Measurements from ENCODE around the gene ARHGAP24.

ARHGAP24 gene

GRCh38 chr4:85508654-85509053 lies 33.7 kb downstream of the ARHGAP24 start:
- H2AFZ ChIP-seq (ENCODE audit: low read length): no peak overlapping the region
- no peaks in the 10 kb centered on the region for H3K9me2 ChIP-seq (replicated peaks; ENCODE audit: insufficient read depth, low read length)
- H3K79me2 ChIP-seq (ENCODE audit: low read length): no peaks in the 10 kb centered on the region
- H3K4me2 ChIP-seq (ENCODE audit: low read depth, low read length): no peak overlapping the region
- DNase-seq: no peak
- no peaks in the 10 kb centered on the region for H3F3A ChIP-seq (ENCODE audit: insufficient read depth, low read length)
- no peak overlapping the region for H3K4me3 ChIP-seq (ENCODE audit: low read length)
- no peak overlapping the region for H3K9ac ChIP-seq (ENCODE audit: low read length)
- TF ChIP-seq EZH2phosphoT487 (IDR thresholded peaks at IDR 0.05; ENCODE audit: low read length) (no peak), EZH2 (optimal IDR thresholded peaks at IDR 0.05; ENCODE audit: low read depth, low read length) (no peak)
- TF ChIP-seq, protein P1, sequence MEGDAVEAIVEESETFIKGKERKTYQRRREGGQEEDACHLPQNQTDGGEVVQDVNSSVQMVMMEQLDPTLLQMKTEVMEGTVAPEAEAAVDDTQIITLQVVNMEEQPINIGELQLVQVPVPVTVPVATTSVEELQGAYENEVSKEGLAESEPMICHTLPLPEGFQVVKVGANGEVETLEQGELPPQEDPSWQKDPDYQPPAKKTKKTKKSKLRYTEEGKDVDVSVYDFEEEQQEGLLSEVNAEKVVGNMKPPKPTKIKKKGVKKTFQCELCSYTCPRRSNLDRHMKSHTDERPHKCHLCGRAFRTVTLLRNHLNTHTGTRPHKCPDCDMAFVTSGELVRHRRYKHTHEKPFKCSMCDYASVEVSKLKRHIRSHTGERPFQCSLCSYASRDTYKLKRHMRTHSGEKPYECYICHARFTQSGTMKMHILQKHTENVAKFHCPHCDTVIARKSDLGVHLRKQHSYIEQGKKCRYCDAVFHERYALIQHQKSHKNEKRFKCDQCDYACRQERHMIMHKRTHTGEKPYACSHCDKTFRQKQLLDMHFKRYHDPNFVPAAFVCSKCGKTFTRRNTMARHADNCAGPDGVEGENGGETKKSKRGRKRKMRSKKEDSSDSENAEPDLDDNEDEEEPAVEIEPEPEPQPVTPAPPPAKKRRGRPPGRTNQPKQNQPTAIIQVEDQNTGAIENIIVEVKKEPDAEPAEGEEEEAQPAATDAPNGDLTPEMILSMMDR (IDR thresholded peaks at IDR 0.05; ENCODE audit: low read length): no peak
- no peaks in the 10 kb centered on the region for H3K9me3 ChIP-seq (replicated peaks; ENCODE audit: insufficient read depth, low read length)
- no peak overlapping the region for H3K27ac ChIP-seq (ENCODE audit: low read length)
- H3K4me1 ChIP-seq (ENCODE audit: low read length): no peaks in the 10 kb centered on the region
- no peaks in the 10 kb centered on the region for H4K20me1 ChIP-seq (ENCODE audit: insufficient read depth, low read length)
- no peaks in the 10 kb centered on the region for H3K36me3 ChIP-seq (replicated peaks; ENCODE audit: insufficient read depth, low read length)
- no peaks in the 10 kb centered on the region for H3K27me3 ChIP-seq (replicated peaks; ENCODE audit: insufficient read depth, low read length)

DNA sequence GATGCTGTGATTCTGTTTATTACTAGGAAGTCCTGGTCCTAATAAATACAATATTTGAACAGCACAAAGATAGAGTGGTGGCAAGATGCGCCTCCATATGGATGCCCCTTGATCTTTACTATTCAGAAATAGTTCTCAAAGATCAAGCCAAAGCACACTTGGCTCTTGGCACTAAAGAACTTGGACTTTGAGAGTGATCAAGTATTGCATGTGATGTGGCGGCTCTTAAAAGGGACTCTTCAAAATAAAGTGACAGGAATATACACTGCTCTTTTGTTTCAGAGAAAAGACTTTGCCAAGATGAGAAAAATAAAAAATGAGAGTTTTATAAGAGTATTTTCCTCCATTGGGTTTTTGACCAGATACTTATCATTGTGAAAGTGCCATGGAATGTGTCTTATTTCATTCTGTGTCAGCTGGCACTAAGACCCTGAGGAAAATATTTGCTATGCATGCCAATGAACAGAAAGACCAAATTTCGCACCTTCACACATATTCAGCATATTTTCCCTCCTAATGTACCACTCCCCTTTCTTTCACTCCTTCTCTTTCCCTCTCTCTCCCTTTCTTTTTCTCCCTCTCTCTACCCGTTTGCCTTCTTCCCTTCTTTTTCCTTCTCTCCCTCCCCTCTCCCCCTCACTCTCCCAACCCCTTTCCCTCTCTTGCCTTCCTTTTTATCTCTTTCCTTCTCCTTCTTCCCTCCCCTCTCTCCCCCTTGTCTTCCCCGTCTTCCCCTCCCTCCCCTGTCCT lies 35.1 kb downstream of the ARHGAP24 start:
- Histone ChIP-seq H3K36me3 (replicated peaks; ENCODE audit: insufficient read depth, low read length) (no peaks in the 10 kb centered on the region), H3K9me3 (replicated peaks; ENCODE audit: insufficient read depth, low read length) (no peaks in the 10 kb centered on the region), H3K4me3 (ENCODE audit: low read length) (no peak overlapping the region), H2AFZ (ENCODE audit: low read length) (no peak overlapping the region), H3K4me2 (ENCODE audit: low read depth, low read length) (no peak overlapping the region), H3K4me1 (ENCODE audit: low read length) (no peaks in the 10 kb centered on the region), H3K27me3 (replicated peaks; ENCODE audit: insufficient read depth, low read length) (no peaks in the 10 kb centered on the region), H3K9ac (ENCODE audit: low read length) (no peak overlapping the region), H4K20me1 (ENCODE audit: insufficient read depth, low read length) (no peaks in the 10 kb centered on the region), H3K27ac (ENCODE audit: low read length) (no peak overlapping the region), H3K9me2 (replicated peaks; ENCODE audit: insufficient read depth, low read length) (no peaks in the 10 kb centered on the region), H3K79me2 (ENCODE audit: low read length) (no peaks in the 10 kb centered on the region), H3F3A (ENCODE audit: insufficient read depth, low read length) (no peaks in the 10 kb centered on the region)
- TF ChIP-seq EZH2phosphoT487 (IDR thresholded peaks at IDR 0.05; ENCODE audit: low read length) (no peak), EZH2 (optimal IDR thresholded peaks at IDR 0.05; ENCODE audit: low read depth, low read length) (no peak)
- TF ChIP-seq, protein P1 (IDR thresholded peaks at IDR 0.05; ENCODE audit: low read length): no peak
- no peak for DNase-seq

DNA sequence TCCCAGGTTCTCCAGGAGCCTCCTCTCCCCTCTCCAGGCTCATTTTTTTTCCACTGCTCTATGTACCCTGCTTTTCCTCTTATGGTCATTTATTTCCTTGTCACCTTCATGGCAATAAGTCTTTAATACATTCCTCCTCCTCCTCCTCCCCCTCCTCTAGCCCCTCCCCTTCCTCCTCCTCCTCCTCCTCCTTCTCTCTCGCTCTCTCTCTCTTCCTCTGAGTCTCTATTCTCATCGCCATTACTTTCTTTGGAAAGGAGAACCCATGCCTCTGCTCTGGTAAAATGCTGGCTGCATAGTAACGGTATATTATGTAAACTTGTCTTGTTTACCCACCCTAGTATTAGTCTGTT lies 35.7 kb downstream of the ARHGAP24 start:
- Histone ChIP-seq H3K9me3 (replicated peaks; ENCODE audit: insufficient read depth, low read length) (no peaks in the 10 kb centered on the region), H3K4me2 (ENCODE audit: low read depth, low read length) (no peak overlapping the region), H3K9ac (ENCODE audit: low read length) (no peak overlapping the region), H3K4me1 (ENCODE audit: low read length) (no peaks in the 10 kb centered on the region), H3K4me3 (ENCODE audit: low read length) (no peak overlapping the region), H3K9me2 (replicated peaks; ENCODE audit: insufficient read depth, low read length) (no peaks in the 10 kb centered on the region), H3K27ac (ENCODE audit: low read length) (no peak overlapping the region), H3F3A (ENCODE audit: insufficient read depth, low read length) (no peaks in the 10 kb centered on the region), H4K20me1 (ENCODE audit: insufficient read depth, low read length) (no peaks in the 10 kb centered on the region), H3K79me2 (ENCODE audit: low read length) (no peaks in the 10 kb centered on the region), H2AFZ (ENCODE audit: low read length) (no peak overlapping the region), H3K27me3 (replicated peaks; ENCODE audit: insufficient read depth, low read length) (no peaks in the 10 kb centered on the region), H3K36me3 (replicated peaks; ENCODE audit: insufficient read depth, low read length) (no peaks in the 10 kb centered on the region)
- no peak for DNase-seq
- TF ChIP-seq EZH2phosphoT487 (IDR thresholded peaks at IDR 0.05; ENCODE audit: low read length) (no peak), EZH2 (optimal IDR thresholded peaks at IDR 0.05; ENCODE audit: low read depth, low read length) (no peak)
- TF ChIP-seq, protein P1 (IDR thresholded peaks at IDR 0.05; ENCODE audit: low read length): no peak

All from MM.1S (cell line).